GM12878 (cell line): ENCODE data around the gene AGFG1.

ENCODE experiments used
- EZH2 ChIP-seq: IDR thresholded peaks from 2 replicates; pipeline ENCODE4 v1.6.1; 2012; ENCODE audit warnings: low read depth, mild to moderate bottlenecking, control low read depth, inconsistent platforms, low read length, borderline replicate concordance; ENCODE audit not compliant: control insufficient read depth
- FOXK2 ChIP-seq: fragments of 450-650 bp; IDR thresholded peaks from 2 replicates; pipeline ENCODE4 v1.6.1; 2017; ENCODE audit warnings: mild to moderate bottlenecking, moderate library complexity
- GABPA ChIP-seq: IDR thresholded peaks from 2 replicates; pipeline ENCODE4 v1.6.1; 2014; ENCODE audit warnings: antibody characterized with exemption, low read depth, mild to moderate bottlenecking, inconsistent platforms
- HDAC6 ChIP-seq: fragments of 200-600 bp; sonication (generic); IDR thresholded peaks from one replicate; pipeline ENCODE4 v1.8.0; 2017; ENCODE audit warnings: antibody characterized with exemption; ENCODE audit not compliant: unreplicated experiment
- JUND ChIP-seq: IDR thresholded peaks from 2 replicates; pipeline ENCODE4 v1.6.1; 2012; ENCODE audit warnings: low read depth, mild to moderate bottlenecking, low read length, improper control_type of control experiment, moderate library complexity
- POLR2A ChIP-seq: IDR thresholded peaks from 2 replicates; pipeline ENCODE4 v1.6.1; 2011; ENCODE audit warnings: low read depth, mild to moderate bottlenecking, low read length
- RBBP5 ChIP-seq: fragments of 200-600 bp; sonication (generic); conservative IDR thresholded peaks from 2 replicates; pipeline ENCODE4 v1.6.1; 2016
- SP1 ChIP-seq: IDR thresholded peaks from one replicate; pipeline ENCODE4 v1.6.1; 2011; ENCODE audit warnings: low read depth, low read length
- STAT3 ChIP-seq: IDR thresholded peaks from 2 replicates; pipeline ENCODE4 v1.6.1; 2011; ENCODE audit warnings: low read depth, low read length, improper control_type of control experiment
- TF ChIP-seq, protein P1 (sequence below): IDR thresholded peaks from 2 replicates; pipeline ENCODE4 v1.6.1; 2012; ENCODE audit warnings: mild to moderate bottlenecking, low read depth, low read length
- TF ChIP-seq, protein P2 (sequence below): fragments of 450-650 bp; IDR thresholded peaks from 2 replicates; pipeline ENCODE4 v1.6.1; 2017; ENCODE audit warnings: mild to moderate bottlenecking
- TF ChIP-seq, protein P3 (sequence below): fragments of 450-650 bp; IDR thresholded peaks from 2 replicates; pipeline ENCODE4 v1.6.1; 2018; ENCODE audit warnings: mild to moderate bottlenecking, low read depth, moderate library complexity; ENCODE audit not compliant: partially characterized antibody
- TF ChIP-seq, protein P4 (sequence below): fragments of 450-650 bp; IDR thresholded peaks from 2 replicates; pipeline ENCODE4 v1.6.1; 2014; ENCODE audit warnings: mild to moderate bottlenecking

DNA sequence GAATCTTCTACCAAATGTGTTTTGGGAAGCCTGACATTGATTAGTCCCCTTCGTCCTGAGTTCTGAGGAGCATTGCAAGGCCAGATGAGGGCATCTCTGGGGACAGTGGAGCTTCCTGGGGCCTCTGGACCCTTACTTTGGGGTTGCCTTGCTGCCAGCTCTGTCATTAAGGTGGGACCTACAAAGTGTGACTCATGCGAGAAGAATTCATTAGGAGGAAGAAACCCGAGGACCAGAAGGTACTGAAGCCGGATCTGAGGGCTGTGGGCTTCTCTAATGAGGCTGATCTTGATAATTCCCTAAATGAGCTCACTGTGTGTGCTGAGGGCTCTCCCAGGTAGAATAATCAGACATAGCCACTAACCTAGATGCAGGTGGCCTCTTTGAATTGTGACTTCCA, 126.0 kb downstream of the AGFG1 start:
- TF ChIP-seq POLR2A (no peak), SP1 (no peak), RBBP5 (no peak), EZH2 (no peak), HDAC6 (no peak), STAT3 (no peak), FOXK2 (no peak), GABPA (no peak), JUND (no peak)
- TF ChIP-seq, protein P1, sequence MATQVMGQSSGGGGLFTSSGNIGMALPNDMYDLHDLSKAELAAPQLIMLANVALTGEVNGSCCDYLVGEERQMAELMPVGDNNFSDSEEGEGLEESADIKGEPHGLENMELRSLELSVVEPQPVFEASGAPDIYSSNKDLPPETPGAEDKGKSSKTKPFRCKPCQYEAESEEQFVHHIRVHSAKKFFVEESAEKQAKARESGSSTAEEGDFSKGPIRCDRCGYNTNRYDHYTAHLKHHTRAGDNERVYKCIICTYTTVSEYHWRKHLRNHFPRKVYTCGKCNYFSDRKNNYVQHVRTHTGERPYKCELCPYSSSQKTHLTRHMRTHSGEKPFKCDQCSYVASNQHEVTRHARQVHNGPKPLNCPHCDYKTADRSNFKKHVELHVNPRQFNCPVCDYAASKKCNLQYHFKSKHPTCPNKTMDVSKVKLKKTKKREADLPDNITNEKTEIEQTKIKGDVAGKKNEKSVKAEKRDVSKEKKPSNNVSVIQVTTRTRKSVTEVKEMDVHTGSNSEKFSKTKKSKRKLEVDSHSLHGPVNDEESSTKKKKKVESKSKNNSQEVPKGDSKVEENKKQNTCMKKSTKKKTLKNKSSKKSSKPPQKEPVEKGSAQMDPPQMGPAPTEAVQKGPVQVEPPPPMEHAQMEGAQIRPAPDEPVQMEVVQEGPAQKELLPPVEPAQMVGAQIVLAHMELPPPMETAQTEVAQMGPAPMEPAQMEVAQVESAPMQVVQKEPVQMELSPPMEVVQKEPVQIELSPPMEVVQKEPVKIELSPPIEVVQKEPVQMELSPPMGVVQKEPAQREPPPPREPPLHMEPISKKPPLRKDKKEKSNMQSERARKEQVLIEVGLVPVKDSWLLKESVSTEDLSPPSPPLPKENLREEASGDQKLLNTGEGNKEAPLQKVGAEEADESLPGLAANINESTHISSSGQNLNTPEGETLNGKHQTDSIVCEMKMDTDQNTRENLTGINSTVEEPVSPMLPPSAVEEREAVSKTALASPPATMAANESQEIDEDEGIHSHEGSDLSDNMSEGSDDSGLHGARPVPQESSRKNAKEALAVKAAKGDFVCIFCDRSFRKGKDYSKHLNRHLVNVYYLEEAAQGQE = no peak
- TF ChIP-seq, protein P2, sequence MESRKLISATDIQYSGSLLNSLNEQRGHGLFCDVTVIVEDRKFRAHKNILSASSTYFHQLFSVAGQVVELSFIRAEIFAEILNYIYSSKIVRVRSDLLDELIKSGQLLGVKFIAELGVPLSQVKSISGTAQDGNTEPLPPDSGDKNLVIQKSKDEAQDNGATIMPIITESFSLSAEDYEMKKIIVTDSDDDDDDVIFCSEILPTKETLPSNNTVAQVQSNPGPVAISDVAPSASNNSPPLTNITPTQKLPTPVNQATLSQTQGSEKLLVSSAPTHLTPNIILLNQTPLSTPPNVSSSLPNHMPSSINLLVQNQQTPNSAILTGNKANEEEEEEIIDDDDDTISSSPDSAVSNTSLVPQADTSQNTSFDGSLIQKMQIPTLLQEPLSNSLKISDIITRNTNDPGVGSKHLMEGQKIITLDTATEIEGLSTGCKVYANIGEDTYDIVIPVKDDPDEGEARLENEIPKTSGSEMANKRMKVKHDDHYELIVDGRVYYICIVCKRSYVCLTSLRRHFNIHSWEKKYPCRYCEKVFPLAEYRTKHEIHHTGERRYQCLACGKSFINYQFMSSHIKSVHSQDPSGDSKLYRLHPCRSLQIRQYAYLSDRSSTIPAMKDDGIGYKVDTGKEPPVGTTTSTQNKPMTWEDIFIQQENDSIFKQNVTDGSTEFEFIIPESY = no peak
- TF ChIP-seq, protein P3, sequence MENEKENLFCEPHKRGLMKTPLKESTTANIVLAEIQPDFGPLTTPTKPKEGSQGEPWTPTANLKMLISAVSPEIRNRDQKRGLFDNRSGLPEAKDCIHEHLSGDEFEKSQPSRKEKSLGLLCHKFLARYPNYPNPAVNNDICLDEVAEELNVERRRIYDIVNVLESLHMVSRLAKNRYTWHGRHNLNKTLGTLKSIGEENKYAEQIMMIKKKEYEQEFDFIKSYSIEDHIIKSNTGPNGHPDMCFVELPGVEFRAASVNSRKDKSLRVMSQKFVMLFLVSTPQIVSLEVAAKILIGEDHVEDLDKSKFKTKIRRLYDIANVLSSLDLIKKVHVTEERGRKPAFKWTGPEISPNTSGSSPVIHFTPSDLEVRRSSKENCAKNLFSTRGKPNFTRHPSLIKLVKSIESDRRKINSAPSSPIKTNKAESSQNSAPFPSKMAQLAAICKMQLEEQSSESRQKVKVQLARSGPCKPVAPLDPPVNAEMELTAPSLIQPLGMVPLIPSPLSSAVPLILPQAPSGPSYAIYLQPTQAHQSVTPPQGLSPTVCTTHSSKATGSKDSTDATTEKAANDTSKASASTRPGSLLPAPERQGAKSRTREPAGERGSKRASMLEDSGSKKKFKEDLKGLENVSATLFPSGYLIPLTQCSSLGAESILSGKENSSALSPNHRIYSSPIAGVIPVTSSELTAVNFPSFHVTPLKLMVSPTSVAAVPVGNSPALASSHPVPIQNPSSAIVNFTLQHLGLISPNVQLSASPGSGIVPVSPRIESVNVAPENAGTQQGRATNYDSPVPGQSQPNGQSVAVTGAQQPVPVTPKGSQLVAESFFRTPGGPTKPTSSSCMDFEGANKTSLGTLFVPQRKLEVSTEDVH = no peak
- TF ChIP-seq, protein P4, sequence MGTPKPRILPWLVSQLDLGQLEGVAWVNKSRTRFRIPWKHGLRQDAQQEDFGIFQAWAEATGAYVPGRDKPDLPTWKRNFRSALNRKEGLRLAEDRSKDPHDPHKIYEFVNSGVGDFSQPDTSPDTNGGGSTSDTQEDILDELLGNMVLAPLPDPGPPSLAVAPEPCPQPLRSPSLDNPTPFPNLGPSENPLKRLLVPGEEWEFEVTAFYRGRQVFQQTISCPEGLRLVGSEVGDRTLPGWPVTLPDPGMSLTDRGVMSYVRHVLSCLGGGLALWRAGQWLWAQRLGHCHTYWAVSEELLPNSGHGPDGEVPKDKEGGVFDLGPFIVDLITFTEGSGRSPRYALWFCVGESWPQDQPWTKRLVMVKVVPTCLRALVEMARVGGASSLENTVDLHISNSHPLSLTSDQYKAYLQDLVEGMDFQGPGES = no peak
